GM10248 (cell line): ENCODE measurements around the gene LZTS2.

Experiments
- CTCF ChIA-PET: fragments of 300-600 bp; sonication (Branson Sonifier 250); formaldehyde crosslinking; extraction: SDS; loops from one replicate; lab custom pipeline; 2021; ENCODE audit warnings: antibody characterized with exemption; lab: Yijun Ruan, JAX
- POLR2A ChIA-PET: fragments of 350-650 bp; sonication (Branson Sonifier 250); formaldehyde crosslinking; extraction: SDS; loops from one replicate; lab custom pipeline; 2020; ENCODE audit warnings: antibody characterized with exemption; lab: Yijun Ruan, JAX
- DNase-seq: peaks from one replicate; pipeline ENCODE4 v3.0.0; 2012; ENCODE audit errors: extremely low spot score
- TF ChIP-seq, protein P1 (sequence below): IDR thresholded peaks from 2 replicates; pipeline ENCODE4 v1.5.1; 2012; ENCODE audit warnings: mild to moderate bottlenecking, low read depth; ENCODE audit errors: extremely low read depth, missing control alignments, control extremely low read depth

Gene LZTS2

DNA sequence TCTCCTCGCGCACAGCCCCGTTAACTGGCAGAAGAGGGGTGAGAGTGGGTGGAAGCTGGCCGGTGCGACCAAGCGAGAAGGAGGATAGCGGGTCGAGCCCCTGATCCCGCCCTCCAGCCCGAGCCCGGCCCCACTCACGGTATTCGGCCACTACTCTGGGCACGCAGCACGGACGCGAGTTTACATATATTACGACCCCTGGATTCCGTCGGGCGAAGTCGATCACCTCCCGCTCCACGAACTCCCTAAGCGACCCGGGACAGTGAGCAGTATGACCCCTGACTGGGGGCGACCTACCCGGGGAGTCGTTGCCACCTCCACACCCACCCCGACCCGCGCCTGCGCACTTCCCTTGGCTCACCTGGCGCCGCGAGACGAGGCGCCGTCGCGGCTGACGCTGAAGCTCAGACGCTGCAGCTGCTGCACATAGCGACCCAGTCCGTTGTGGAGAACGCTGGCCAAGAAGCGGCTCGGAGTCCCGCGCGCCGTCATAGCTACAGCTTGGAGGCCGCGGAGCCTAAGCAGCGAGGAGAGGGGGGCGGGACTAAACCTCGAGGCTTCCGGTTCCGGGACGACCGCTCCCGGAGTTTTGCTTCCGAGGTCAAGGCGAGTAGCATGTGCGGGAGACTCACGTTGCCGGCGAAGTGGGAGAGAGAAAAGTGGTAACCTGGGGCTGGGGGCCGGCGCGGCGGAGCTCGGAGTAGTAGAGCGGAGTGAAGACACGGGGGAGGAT lies 12.5 kb upstream of the LZTS2 start, which contains the start of the genes MRPL43 and TWNK:
MRPL43 (minus strand) TSS at position 546 of the 733 bp plus-strand sequence; CDS start at position 492, 54 bp downstream.
TWNK (plus strand) TSS at position 592 of the 733 bp plus-strand sequence. CDS start 668 bp downstream, outside the sequence.
- ChIA-PET POLR2A (no interaction called here), CTCF (interaction anchor here (1.2 to 11.3 kb wide), 5 partner anchors 10 to 63 kb away, joined by 3 to 94 read pairs (median 3); partner anchors contain the start of gene LZTS2)
- TF ChIP-seq, protein P1, sequence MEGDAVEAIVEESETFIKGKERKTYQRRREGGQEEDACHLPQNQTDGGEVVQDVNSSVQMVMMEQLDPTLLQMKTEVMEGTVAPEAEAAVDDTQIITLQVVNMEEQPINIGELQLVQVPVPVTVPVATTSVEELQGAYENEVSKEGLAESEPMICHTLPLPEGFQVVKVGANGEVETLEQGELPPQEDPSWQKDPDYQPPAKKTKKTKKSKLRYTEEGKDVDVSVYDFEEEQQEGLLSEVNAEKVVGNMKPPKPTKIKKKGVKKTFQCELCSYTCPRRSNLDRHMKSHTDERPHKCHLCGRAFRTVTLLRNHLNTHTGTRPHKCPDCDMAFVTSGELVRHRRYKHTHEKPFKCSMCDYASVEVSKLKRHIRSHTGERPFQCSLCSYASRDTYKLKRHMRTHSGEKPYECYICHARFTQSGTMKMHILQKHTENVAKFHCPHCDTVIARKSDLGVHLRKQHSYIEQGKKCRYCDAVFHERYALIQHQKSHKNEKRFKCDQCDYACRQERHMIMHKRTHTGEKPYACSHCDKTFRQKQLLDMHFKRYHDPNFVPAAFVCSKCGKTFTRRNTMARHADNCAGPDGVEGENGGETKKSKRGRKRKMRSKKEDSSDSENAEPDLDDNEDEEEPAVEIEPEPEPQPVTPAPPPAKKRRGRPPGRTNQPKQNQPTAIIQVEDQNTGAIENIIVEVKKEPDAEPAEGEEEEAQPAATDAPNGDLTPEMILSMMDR: no peak
- DNase-seq: peak; percentile 92

DNA sequence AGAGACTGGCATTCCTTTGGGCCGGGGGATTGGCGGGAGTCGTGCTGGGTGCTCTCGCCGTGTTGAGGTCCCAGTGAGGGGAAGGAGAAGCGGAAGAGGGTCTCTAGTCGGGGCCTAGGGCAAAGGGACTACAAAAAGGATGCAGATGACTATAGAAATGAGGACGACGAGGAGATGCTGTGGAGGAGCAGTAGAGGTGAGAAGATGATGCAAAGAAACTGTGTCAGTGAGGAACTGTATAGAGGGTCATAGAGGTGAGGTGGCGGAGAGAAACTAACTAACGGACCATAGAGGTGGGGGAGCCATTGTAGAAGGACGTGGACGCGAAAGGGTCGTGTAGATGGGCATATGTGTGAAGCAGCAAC lies 11.9 kb upstream of the LZTS2 start:
- ChIA-PET CTCF (interaction anchor here (1.2 to 11.3 kb wide), 5 partner anchors 10 to 62 kb away, joined by 3 to 94 read pairs (median 3); partner anchors contain the start of gene LZTS2), POLR2A (no interaction called here)
- DNase-seq: no peak
- TF ChIP-seq, protein P1: no peak

DNA sequence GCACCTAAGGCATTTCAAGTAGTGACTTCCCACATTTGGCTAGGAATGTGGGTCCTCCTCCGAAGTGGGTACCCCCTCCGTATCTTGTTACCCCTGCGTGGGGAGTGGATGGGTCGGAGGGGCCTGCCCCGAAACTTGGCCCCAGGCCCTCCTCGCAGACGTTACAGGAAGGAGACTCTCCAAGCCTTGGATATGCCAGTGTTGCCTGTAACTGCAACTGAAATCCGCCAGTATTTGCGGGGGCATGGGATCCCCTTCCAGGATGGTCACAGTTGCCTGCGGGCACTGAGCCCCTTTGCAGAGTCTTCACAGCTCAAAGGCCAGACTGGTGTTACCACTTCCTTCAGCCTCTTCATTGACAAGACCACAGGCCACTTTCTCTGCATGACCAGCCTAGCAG lies 11.4 kb upstream of the LZTS2 start:
- CTCF ChIA-PET: interaction anchor here (1.1 to 11.3 kb wide), 5 partner anchors 9 to 30 kb away, joined by 4 to 94 read pairs (median 6); partner anchors contain the start of gene LZTS2
- POLR2A ChIA-PET: no interaction called here

DNA sequence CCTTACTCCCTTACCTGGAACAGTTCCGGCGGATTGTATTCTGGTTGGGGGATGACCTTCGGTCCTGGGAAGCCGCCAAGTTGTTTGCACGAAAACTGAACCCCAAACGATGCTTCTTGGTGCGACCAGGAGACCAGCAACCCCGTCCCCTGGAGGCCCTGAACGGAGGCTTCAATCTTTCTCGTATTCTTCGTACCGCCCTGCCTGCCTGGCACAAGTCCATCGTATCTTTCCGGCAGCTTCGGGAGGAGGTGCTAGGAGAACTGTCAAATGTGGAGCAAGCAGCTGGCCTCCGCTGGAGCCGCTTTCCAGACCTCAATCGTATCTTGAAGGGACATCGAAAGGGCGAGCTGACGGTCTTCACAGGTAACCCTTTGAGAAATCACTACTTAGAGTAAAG lies 10.5 kb upstream of the LZTS2 start:
- ChIA-PET POLR2A (interaction anchor here (0.5 kb wide), 1 partner anchor 460 kb away, joined by 3 read pairs; no protein-coding TSS in a partner anchor), CTCF (interaction anchor here (1.1 to 11.3 kb wide), 5 partner anchors 8 to 29 kb away, joined by 4 to 94 read pairs (median 6); partner anchors contain the start of gene LZTS2)
- no peak for DNase-seq
- TF ChIP-seq, protein P1: no peak

More for the DNA sequence above, 11.4 kb upstream of the LZTS2 start:
- TF ChIP-seq, protein P1: no peak
- DNase-seq: no peak

DNA sequence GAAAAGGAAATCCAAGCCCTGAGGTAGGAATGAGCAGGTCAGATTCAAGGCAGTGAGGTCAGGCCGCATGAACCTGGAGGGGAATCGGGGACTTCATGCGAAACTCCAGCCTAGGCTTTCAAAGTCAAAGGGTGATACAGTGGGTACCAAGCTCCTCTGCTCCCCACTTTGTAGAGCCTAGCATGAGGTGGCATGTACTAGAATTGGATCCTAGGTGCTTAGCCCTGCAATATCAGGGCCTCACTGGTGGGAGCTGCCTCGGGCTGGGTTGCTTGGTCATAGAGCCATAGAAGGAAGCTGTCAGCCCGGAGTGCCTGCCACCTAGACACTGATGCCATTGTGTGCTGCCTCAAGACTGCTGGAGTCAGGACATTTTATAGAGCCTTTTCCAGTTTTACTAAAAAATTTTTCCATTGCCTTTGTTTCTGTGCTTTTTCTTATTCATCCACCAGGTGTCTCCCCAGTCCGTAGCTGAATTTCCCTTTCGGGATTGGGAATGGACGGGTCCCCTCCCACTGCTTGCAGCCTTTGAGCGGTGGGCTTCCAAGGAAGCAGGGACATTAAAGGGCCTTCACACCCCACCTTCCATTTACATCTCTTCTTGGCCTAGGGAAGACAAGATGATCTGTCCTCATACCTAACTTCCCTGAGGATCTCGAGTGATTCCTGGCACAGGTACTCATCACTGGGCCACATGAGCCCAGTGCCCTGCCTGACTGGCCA lies 5.5 kb upstream of the LZTS2 start:
- ChIA-PET POLR2A (no interaction called here), CTCF (interaction anchor here (0.9 to 2.6 kb wide), 7 partner anchors 9 to 105 kb away, joined by 3 to 13 read pairs (median 3); no protein-coding TSS in a partner anchor)
- no peak for DNase-seq
- TF ChIP-seq, protein P1: peak; percentile 23

DNA sequence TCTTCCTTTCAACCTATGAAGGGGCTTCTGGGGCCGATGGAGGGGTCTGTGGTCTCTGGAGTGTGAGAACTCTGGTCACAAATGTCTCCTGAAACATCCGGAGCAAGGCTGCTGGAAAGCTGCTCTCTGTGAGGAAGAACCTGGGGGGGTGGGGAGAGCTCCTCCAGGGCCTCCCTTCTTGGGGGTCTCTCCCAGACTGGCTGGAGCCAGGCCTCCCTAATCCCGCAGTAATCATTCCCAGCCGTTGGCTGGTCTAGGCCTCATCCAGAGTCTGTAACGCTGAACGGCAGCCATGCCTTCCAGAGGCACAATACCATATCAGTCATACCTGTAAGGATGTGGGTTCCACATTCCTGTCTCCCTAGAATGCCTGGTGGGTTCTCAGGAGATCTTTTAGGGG lies 4.4 kb upstream of the LZTS2 start:
- ChIA-PET CTCF (interaction anchor here (1.2 to 6.6 kb wide), 4 partner anchors 9 to 55 kb away, joined by 3 to 101 read pairs (median 50); partner anchors contain the start of genes MRPL43 and TWNK), POLR2A (no interaction called here)
- DNase-seq: no peak
- TF ChIP-seq, protein P1: no peak
